B cell (primary cell): ENCODE measurements around the gene RRAS. TPM values are rescaled to one million over a fixed set of nuclear protein-coding genes. Genes with fewer than 3 reads are reported as not detected.

Experiments used
- ATAC-seq: fragments of 200-7000 bp; cut with Tn5 transposase; one replicate; pipeline ENCODE4 v1.10.0; 2021; ENCODE audit warnings: low read depth, mild to moderate bottlenecking, moderate number of reproducible peaks, moderate library complexity
- CTCF ChIA-PET: fragments of 350-600 bp; sonication (Branson Sonifier 250); formaldehyde crosslinking; loops from one replicate; lab custom pipeline; 2021; ENCODE audit warnings: antibody characterized with exemption, inconsistent platforms; lab: Charles Lee
- POLR2A ChIA-PET: fragments of 350-600 bp; sonication (Branson Sonifier 250); formaldehyde crosslinking; loops from one replicate; lab custom pipeline; 2021; ENCODE audit warnings: antibody characterized with exemption; lab: Charles Lee
- DNase-seq: peaks from one replicate; pipeline ENCODE4 v3.0.0; 2013
- H2AFZ ChIP-seq: 2 replicates; pipeline ENCODE4 v1.6.1; 2012; ENCODE audit warnings: mild to moderate bottlenecking, low read depth, low read length; ENCODE audit not compliant: insufficient read depth, poor library complexity, severe bottlenecking
- H3K27ac ChIP-seq, 2 donors: 1 replicate in 1 of 2; 2 replicates in 1 of 2; pipeline ENCODE4 v1.5.1; 2012 to 2013; ENCODE audit warnings: low read length in 2 of 2, mild to moderate bottlenecking in 2 of 2, moderate library complexity in 1 of 2
- H3K27me3 ChIP-seq, 4 experiments: fragments of 200-600 bp in 1 of 4; sonication (generic) in 1 of 4; replicated peaks in 1 of 4; 1 replicate in 2 of 4; 2 replicates in 2 of 4; pipeline versions ENCODE4 v1.6.1 to v1.7.0; 2013 to 2016; ENCODE audit warnings: low read length in 3 of 4, mild to moderate bottlenecking in 2 of 4, mixed read lengths in 1 of 4, moderate library complexity in 1 of 4; ENCODE audit not compliant: insufficient read depth in 4 of 4, control insufficient read depth in 3 of 4; ENCODE audit errors: control extremely low read depth in 1 of 4
- H3K36me3 ChIP-seq, 2 experiments: replicated peaks in 1 of 2; 1 replicate in 1 of 2; 2 replicates in 1 of 2; pipeline versions ENCODE4 v1.6.1 to v1.7.1; 2013; ENCODE audit warnings: low read length in 1 of 2; ENCODE audit not compliant: insufficient read depth in 2 of 2, control insufficient read depth in 1 of 2; ENCODE audit errors: control extremely low read depth in 1 of 2, extremely low read depth in 1 of 2
- H3K4me1 ChIP-seq, 2 donors: fragments of 200-600 bp in 1 of 2; sonication (generic) in 1 of 2; 1 replicate in 1 of 2; 2 replicates in 1 of 2; pipeline versions ENCODE4 v1.5.1 to v1.6.1; 2013 to 2017; ENCODE audit warnings: low read length in 2 of 2; ENCODE audit not compliant: control insufficient read depth in 2 of 2, insufficient read depth in 2 of 2
- H3K4me2 ChIP-seq: replicated peaks from 2 replicates; pipeline ENCODE3; 2012; ENCODE audit warnings: mild to moderate bottlenecking, low read depth, low read length; ENCODE audit not compliant: poor library complexity, severe bottlenecking
- H3K4me3 ChIP-seq, 5 experiments: fragments of 200-600 bp in 1 of 5; sonication (generic) in 1 of 5; 1 replicate in 3 of 5; 2 replicates in 2 of 5; pipeline versions ENCODE4 v1.5.1 to v1.7.0; 2011 to 2016; ENCODE audit warnings: low read length in 4 of 5, mild to moderate bottlenecking in 4 of 5, low read depth in 2 of 5, control low read depth in 1 of 5, moderate library complexity in 1 of 5; ENCODE audit not compliant: insufficient read depth in 1 of 5; ENCODE audit errors: control extremely low read depth in 1 of 5, extremely low read depth in 1 of 5
- H3K79me2 ChIP-seq: fragments of 200-600 bp; sonication (generic); one replicate; pipeline ENCODE4 v1.6.0; 2016; ENCODE audit warnings: low read length; ENCODE audit not compliant: control insufficient read depth, insufficient read depth
- H3K9ac ChIP-seq: fragments of 200-600 bp; sonication (generic); 2 replicates; pipeline ENCODE4 v1.6.1; 2017; ENCODE audit warnings: mild to moderate bottlenecking, low read length, moderate library complexity
- H3K9me3 ChIP-seq, 3 donors: one replicate each; pipeline versions ENCODE4 v1.6.1 to v1.7.1; 2013; ENCODE audit warnings: low read length in 2 of 3; ENCODE audit not compliant: control insufficient read depth in 2 of 3, insufficient read depth in 1 of 3; ENCODE audit errors: control extremely low read depth in 1 of 3
- H4K20me1 ChIP-seq: 2 replicates; pipeline ENCODE4 v1.6.0; 2012; ENCODE audit warnings: mild to moderate bottlenecking, low read length; ENCODE audit not compliant: insufficient read depth, control insufficient read depth, poor library complexity, severe bottlenecking
- H3K27ac Mint-ChIP-seq: one replicate; pipeline ENCODE4 v1.8.0; 2021; ENCODE audit warnings: mixed read lengths
- H3K27me3 Mint-ChIP-seq: one replicate; pipeline ENCODE4 v1.8.0; 2021; ENCODE audit warnings: mixed read lengths
- H3K4me1 Mint-ChIP-seq: one replicate; pipeline ENCODE4 v1.8.0; 2021; ENCODE audit warnings: mixed read lengths
- H3K4me3 Mint-ChIP-seq: one replicate; pipeline ENCODE4 v1.8.0; 2021; ENCODE audit warnings: mixed read lengths
- H3K9me3 Mint-ChIP-seq: one replicate; pipeline ENCODE4 v1.8.0; 2022; ENCODE audit warnings: mixed read lengths; ENCODE audit not compliant: insufficient read depth
- EZH2 ChIP-seq: IDR thresholded peaks from 2 replicates; pipeline ENCODE4 v1.6.1; 2012; ENCODE audit warnings: borderline replicate concordance, low read depth, mild to moderate bottlenecking, moderate library complexity, low read length; ENCODE audit not compliant: insufficient read depth, poor library complexity, severe bottlenecking
- WGBS: methylation state at CpG from one replicate; pipeline ENCODE4 v1.1.5; 2013; ENCODE audit warnings: missing lambda C conversion rate; ENCODE audit not compliant: insufficient coverage; 5-methylcytosine and 5-hydroxymethylcytosine counted together
- intact Hi-C: fragments of 100-400 bp; cut with micrococcal nuclease; formaldehyde crosslinking; loops from one replicate; pipeline ENCODE4 v1.10.0; 2022
- polyA plus RNA-seq: library from polyadenylated mRNA; depleted of rRNA; stranded (reverse); fragments of >200 nt; gene quantifications from 2 replicates; pipeline ENCODE4 v1.2.3, GENCODE V29; 2012
- total RNA-seq, 2 donors: library from RNA; stranded (reverse); fragments of 120-200 nt in 1 of 2; gene quantifications; 1 replicate in 1 of 2; 2 replicates in 1 of 2; pipeline versions ENCODE4 v1.2.3 to v1.2.4, GENCODE V29; 2013 to 2022
- TF ChIP-seq, protein P1 (sequence below): fragments of 200-600 bp; IDR thresholded peaks from one replicate; pipeline ENCODE4 v1.8.0; 2022; ENCODE audit warnings: antibody characterized with exemption, mild to moderate bottlenecking

Gene RRAS
- total and polyA plus RNA-seq, 2 donors (not counting 1 experiment from before 2014, with no cell fraction given): 5.6 to 21.0 TPM

DNA sequence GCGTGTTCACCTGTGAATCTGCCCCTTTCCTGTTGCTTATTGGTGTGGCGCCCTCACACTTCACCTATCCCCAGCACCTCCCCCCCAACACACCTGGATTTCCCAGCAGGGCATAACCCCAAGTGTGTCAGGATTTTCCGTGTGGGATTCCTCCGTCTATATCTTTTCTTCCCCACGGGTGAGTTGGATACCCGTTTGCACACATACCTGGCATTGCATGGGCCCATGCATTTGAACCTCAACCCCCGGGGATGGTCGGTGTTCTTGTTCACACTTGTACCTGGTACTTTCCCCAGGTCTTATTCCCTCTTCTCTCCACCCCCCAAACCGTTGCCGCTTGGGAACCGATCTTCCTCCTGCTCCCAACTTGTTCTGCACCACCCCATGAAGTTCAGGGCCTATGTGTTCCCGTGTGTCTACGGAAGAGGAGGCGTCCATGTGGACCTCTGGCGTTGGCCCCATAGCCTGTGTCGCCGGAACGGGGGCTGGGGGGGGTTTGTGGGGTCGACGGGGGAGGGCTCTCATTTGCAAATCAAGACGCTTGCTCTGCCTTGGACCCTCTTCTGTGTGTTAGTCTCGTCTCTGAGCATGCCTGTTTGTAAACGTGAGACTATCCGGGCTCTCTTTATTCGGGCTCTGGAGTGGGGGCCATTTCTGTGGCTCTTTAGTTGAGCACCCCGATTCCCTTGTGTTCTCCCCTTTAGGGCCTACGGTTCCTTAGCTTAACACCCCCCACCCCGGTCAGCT is 47.3 kb downstream of the RRAS start:
- Mint-ChIP-seq H3K4me3 (peak overlapping the region; percentile 84), H3K9me3 (no peaks in the 10 kb centered on the region), H3K27me3 (no peaks in the 10 kb centered on the region), H3K4me1 (peaks cover 27% of the 10 kb centered on the region), H3K27ac (peak overlapping the region; percentile 86)
- intact Hi-C loops: loop anchor here (1.0 to 5.0 kb wide), 2 partner anchors 84 to 1335 kb away; partner anchors contain the start of gene CARD8
- ChIA-PET CTCF (interaction anchor here (0.8 to 3.2 kb wide), 3 partner anchors 11 to 84 kb away, joined by 5 to 15 read pairs (median 5); partner anchors contain the start of genes NOSIP and PRRG2), POLR2A (interaction anchor here (0.5 to 3.7 kb wide), 12 partner anchors 12 to 105 kb away, joined by 3 to 26 read pairs (median 6); partner anchors contain the start of genes NOSIP, PRMT1, PRRG2 and RPL13A)
- DNase-seq (no peak), ATAC-seq (no peak)
- peak overlapping the region; percentile 60 for H2AFZ ChIP-seq
- peaks cover 0 to 23% of the 10 kb centered on the region in 2 experiments for H3K36me3 ChIP-seq
- WGBS: 4% methylated on average over 25 of the region's 28 CpGs
- H3K27ac ChIP-seq: peak overlapping the region; percentile 55 to 60
- H3K9ac ChIP-seq: peak overlapping the region; percentile 82
- TF ChIP-seq EZH2: no peak
- TF ChIP-seq, protein P1, sequence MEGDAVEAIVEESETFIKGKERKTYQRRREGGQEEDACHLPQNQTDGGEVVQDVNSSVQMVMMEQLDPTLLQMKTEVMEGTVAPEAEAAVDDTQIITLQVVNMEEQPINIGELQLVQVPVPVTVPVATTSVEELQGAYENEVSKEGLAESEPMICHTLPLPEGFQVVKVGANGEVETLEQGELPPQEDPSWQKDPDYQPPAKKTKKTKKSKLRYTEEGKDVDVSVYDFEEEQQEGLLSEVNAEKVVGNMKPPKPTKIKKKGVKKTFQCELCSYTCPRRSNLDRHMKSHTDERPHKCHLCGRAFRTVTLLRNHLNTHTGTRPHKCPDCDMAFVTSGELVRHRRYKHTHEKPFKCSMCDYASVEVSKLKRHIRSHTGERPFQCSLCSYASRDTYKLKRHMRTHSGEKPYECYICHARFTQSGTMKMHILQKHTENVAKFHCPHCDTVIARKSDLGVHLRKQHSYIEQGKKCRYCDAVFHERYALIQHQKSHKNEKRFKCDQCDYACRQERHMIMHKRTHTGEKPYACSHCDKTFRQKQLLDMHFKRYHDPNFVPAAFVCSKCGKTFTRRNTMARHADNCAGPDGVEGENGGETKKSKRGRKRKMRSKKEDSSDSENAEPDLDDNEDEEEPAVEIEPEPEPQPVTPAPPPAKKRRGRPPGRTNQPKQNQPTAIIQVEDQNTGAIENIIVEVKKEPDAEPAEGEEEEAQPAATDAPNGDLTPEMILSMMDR: no peak
- H3K4me1 ChIP-seq: peaks cover 16 to 26% of the 10 kb centered on the region in 2 donors
- peaks cover 60% of the 10 kb centered on the region for H3K79me2 ChIP-seq
- H4K20me1 ChIP-seq: peaks cover 60% of the 10 kb centered on the region
- no peaks in the 10 kb centered on the region for H3K27me3 ChIP-seq
- H3K4me2 ChIP-seq: peak overlapping the region; percentile 89
- no peaks in the 10 kb centered on the region for H3K9me3 ChIP-seq
- peak overlapping the region; percentile 69 to 85 (median 74) for H3K4me3 ChIP-seq
